HG03159 (cell line): ENCODE measurements around the gene KLHDC8B.

Experiments
- ATAC-seq: cut with Tn5 transposase; IDR thresholded peaks from one replicate; pipeline ENCODE4 v1.9.1; 2021; ENCODE audit warnings: mild to moderate bottlenecking, moderate library complexity; ENCODE audit not compliant: unreplicated experiment

The KLHDC8B gene

DNA sequence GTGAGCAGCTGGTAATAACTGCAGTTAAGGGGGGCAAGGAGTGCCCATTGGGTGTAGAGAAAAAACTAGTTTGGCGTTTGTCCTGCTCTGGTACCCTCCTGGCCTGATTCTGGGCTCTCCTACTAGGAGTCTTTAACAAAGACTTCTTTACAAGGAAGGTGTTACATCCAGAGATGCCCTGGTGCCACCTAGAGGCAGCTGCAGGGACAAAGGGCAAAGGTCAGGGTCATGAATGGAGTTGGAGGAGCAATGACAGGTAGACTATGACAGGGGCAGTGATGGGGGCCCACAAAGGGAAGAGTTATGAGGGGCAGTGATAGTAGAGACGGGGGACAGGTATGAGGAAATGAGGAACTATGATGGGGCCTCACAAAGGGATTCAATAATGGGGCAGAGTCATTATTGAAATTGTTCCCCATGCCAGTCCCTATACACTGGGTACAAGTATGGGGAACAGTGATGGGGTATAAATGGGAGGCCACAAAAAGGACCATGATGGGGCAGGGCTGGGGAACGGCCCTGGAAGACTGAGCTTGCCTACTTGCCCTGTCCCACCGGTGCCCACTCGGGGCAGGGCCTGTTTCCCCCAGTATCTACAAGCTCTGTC is 13.2 kb upstream of the KLHDC8B start:
- no peak for ATAC-seq

DNA sequence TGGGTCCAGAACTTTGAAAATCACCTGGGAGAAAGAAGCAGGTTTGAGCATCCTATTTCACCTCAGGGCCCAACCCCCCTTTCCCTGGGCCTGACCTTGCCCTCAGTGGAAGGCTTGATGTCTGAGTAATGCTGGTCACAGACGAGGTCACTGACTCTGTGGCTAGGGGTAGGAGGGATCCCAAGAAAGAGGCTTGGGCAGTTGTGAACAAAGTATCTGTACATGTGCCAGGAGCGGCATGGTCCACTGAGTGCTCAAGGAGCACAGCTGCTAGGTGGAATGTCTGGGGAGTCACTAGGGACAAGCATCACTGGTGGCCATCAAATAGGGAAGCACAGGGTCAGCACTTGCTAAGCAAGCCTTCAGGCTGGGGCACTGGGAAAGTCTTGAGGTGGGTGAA is 12.6 kb upstream of the KLHDC8B start:
- ATAC-seq = no peak

DNA sequence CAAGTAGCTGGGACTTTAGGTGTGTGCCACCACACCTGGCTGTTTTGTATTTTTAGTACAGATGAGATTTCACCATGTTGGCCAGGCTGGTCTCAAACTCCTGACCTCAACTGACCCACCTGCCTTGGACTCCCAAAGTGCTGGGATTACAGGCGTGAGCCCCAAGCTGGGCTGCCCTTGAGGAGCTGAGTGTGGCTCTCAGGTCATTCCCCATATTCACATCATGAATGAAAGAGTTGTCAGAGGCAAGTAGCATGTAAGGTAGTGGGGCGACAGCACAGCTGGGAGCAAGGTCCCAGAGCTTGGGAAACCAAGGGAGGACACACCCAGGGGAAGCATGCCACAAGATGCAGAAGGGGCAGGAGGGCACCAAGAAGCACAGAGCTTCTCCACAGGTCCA is 10.2 kb upstream of the KLHDC8B start:
- ATAC-seq = no peak

DNA sequence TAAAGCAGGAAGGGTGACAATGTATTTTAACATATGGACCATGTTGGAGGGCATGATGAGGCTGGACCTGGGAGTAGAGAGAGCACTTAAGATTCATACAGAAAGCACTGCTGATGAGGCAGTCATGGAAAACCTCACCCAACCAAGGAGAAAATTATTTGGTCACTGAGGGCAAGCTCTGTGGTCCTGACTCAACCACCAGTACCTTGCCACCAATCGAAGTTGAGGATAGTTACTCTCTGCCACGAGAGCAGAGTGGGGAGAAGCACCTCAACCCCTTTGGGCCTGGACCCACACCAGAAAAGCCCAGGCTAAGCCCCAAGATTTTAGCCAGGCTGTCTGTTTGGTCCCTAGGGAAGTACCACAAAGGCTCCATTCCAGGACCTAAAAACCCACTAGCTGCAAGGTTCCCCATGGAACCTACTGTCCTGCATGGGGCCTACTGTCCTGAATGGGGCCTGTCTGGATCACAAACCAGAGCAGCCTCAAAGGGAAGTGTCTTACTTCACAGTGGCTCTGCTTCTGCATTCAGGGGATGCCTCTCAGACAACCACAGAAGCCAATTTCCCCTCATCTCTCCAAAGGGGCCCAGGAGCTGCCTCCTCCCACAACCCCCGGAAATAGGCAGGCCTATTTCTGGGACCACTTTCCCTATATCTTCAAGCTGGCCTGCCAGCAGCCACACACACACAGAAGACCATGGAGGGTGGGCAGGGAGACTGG is 9.4 kb upstream of the KLHDC8B start:
- ATAC-seq = no peak

DNA sequence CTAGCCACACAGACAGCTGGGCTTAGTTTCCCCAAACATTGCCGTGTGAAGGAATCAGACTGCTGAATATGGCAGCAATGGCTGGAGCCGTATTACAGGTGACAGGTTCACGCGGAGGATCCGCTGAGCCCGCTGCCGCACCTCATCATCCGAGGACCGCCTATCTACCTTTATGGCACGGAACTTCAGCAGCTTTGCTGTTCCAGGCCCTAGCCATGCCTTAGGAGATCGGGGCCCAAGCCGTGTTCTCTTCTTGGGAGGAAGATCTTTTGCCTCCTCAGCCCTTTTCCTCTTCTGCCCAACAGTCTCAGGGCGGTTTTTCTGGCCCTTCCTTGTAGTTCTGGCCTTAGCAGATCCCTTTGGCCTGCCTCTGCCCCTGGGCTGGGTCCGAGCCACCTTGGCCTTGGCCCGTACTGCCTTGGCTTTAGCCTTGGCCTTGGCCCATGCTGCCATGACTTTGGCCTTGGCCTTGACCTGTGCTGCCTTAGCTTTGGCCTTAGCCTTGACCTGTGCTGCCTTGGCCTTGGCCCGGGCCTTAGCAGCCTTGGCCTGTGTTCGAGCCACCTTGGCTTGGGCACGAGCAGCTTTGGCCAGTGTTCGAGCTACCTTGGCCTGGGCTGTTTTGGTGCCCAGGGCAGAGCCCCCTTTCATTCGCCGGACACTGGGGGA is 8.5 kb upstream of the KLHDC8B start:
- no peak for ATAC-seq

DNA sequence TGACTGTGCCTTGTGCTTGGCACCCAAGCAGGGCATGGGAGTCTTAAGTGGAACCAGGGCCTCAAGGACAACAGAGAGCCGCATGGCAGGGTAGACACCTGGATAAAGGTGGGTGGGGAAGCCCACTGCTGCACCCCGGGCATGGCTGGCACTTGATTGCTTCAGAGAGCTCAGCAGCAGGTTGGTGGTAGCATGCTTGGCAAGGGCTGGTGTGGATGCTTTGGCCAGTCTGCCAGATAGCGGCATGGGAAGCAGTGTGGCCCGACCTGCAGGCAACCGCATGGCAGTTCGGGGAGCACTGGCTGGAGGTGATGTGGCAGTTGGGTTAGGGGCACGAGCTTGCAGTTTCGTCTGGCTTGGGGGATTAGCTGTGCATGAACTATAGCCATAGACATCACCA is 7.8 kb upstream of the KLHDC8B start:
- no peak for ATAC-seq

DNA sequence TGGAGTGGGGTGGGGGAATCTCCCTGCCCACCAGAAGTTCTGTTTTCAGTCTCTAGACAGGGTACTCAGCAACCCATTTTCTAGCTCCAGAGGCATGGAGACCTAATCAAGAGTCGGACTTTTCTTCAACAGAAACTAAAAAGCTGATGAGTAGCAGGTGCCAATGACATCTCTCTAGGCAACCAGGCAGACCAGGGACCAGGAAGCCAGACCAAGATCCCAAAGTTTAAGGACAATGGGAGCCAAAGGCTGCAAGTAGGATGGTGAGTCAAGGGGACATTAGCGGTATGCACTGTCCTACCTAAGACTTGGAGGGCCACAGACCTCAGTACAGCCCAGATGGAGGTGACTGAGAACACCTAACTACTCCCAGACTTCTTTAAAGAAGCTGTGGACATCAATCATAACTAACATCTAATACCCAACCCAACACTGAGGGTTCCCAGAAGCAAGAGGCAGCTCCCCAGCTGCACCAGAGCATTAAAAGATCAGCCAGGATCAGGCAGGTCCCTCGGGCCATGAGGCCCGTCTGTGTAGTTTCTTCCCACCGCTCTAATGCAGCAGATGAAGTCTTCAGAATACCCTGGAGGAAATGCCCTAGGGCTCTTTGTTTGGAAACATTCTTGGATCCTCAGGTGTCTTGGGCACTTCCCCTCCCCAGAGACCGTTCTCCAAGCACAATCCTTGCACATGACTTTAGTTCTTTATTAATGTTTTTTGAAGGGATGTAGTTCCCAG is 6.2 kb upstream of the KLHDC8B start:
- no peak for ATAC-seq

DNA sequence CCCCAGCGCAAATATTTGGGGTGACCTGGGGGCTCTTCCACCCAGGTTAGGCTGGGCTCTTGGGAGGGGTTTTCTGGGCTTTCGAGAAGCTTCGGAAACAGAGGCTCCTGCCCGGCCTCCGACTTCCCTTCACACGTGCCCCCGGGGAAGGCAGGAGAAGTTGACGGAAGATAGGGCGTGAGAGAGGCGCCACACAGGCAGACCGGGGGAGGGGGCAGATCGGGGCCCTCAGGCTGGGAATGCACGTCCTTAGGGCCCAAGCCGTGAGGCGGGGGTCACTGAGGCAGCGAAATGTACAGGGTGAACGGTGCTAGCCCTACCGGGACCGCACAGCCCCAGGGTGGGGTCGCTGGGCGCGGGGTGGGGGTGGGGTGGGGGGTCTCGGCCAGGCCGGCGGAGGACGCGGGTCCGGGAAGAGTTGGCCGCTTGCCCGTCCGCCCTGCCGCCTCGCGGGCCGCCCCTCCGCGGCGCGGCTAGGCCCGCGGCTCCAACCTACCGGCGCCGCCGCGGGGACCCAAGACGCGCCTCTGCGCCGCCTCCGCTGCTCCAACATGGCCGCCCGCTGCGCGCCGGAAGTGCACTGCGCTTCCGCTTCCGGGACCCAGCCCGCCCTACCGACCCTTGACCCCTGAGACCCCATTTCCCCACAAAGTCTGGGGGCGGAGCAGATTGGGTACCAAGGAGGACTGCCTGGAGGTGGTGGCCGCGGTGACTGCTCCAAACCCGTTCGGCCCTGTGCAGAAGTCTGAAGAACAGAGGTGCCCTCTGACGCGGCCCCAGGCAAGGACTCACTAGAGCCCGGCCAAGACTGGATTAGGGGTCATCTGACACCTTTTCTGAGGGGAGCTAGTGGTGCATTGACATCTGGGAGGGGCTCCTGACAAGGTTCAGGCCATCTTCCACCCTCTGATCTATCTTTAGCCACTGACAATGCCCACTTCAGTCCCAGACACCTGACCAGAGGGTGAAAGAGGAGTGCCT is 5.3 kb upstream of the KLHDC8B start, which contains the start of gene CCDC71:
TSS of gene CCDC71 (minus strand) at position 561 of the 981 bp plus-strand sequence. CDS start 2,123 bp downstream, outside the sequence.
- ATAC-seq = peak; percentile 66

DNA sequence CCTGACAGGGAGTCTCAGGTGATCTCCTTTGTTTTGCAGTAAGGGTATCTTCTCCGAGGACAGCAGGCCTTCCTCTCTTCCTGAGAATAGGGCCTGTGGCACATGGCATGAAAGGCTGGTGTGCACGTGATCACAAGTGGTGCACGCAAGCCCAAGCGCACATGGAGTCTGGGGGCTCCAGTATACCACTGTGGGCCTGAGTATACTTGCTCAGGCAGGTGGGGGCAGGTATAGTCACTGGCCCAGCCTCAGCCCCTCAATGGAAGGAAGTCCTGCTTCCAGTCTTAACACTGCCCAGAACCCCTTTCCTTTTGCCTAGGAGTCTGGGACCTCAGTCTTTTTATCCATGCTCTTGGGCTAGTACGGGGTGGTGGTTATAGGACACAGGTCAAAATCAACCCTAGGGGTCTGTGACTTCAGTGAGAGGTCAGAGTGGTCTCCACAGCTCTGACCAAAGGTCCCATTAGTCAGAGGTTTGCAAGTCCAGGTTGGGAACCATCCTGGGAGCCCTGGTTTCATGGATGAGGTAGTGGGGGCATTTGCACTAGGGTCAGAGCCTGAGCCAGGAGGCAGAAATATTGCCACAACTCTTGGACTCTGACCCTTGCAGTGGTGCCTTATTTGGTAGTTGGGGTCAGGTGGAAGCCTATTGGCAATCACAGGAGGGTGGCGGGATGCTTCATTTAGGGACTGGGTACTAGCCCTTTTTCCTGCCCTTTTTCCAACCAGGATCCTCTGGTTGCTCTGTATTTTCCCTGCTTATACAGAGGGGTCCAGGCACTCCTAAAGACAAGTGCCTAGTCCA is 4.4 kb upstream of the KLHDC8B start:
- ATAC-seq = no peak

DNA sequence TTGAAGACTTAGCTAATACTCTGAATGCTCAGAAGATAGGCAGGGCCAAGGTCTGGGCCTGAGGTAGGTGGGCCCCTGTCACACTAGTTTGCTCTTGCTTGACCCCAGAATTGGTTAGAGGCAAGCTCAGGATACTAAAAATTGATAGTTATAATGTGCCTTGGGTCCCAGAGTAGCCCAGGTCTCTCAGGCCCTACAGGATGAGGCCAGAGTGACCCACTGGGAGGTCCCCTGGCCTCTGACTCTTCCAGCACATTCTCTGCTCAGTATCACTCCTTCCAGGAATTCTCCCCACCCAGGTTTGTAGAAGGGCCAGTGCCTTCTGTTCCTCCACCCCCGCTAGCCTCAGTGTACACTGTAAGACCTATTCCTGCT is 667 bp upstream of the KLHDC8B start:
- no peak for ATAC-seq

DNA sequence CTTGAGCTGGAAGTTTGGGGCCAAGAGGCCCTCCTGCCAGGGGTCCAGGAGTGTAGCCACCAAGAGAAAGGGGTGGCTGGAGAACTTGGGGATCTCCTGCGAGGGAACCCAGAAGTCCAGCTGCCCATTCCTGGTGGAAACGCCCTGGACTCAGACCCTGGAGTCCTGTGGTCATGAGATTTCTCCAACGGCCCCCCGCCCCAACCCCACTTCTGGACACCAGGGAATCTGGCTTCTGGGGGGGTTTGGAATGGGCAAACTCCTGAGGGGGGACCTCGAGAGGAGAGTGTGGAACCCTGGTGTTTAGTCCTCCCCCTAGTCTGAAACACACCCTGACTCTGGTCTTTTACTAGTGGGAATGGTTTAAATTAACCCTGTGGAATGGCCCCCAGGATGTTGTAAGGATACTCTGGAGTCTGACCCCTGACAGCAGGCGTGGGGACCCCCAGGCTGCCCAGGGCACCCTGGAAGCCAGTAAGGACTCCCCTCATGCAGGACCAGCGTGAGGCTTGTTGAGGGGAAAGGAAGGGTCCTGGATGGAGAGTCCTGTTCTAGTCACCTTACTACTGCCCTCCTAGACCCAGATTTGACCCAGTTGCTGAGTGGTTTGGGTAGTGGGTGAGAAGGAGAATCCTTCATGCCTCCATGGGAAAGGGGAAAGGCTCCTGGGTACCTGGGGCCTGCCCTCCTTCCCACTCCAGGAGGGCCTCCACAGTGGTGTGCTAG is 540 bp downstream of the KLHDC8B start:
- no peak for ATAC-seq

DNA sequence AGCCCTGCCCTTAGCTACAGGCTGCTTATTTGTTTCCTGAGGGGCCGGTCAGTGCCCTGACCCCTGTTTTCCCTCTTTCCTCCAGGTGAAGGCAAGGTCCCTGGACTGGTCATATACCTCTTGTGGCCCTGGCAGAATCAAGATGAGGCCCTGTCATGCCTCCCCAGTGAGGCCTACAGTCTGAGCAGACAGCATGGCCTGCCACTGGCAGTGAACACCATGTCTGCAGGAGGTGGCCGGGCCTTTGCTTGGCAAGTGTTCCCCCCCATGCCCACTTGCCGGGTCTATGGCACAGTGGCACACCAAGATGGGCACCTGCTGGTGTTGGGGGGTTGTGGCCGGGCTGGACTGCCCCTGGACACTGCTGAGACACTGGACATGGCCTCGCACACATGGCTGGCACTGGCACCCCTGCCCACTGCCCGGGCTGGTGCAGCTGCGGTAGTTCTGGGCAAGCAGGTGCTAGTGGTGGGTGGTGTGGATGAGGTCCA is 1.2 kb downstream of the KLHDC8B start:
- no peak for ATAC-seq

DNA sequence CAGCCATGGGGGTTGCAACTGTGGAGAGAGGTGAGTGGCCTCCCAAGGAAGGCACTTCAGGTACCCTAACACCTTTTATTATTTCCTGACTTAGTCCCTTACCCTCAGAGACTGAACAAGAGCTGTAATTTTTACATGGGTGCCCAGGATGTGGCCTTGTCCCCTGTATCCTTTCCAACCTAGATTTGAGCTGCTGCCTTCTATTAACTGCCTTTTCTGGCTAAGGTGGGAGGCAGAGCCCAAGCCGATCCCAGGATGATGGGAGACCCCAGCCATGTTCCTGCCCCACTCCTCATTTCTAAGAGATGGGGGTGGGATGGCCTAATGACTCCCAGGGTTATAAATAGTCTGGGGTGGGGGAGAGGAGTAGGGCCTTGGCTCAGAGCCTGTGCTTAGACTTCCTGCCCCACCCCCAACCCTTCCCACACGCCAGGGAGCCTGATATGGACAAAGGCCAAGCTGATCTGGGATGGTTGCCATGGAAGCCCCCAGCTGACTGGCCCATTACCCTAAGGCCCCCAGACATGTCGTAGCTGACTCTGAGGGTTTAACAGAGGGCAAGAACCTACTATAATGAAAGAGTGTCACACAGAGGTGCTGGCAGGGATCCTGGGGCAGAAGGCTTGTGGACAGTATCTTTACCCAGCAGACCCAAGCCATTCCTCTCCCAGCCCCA is 1.9 kb downstream of the KLHDC8B start:
- no peak for ATAC-seq

DNA sequence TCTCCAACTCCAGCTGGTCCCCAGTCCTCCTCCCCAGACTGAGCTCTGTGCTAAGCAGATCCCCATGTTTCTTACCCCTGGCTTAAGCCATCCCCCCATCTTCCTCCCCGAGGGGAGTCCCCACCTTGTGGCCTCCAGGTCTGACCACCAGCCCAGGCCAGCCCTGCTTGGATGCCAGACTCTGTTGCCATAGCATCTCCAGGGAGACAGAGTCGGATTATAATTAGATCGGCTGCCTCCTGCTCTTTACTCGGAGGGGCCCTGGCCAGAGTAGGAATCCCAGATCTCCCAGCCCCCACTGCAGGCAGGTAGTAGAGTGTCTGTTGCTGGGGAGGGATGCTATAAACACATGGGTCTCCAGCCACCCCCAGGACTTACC is 2.4 kb downstream of the KLHDC8B start:
- ATAC-seq = no peak

DNA sequence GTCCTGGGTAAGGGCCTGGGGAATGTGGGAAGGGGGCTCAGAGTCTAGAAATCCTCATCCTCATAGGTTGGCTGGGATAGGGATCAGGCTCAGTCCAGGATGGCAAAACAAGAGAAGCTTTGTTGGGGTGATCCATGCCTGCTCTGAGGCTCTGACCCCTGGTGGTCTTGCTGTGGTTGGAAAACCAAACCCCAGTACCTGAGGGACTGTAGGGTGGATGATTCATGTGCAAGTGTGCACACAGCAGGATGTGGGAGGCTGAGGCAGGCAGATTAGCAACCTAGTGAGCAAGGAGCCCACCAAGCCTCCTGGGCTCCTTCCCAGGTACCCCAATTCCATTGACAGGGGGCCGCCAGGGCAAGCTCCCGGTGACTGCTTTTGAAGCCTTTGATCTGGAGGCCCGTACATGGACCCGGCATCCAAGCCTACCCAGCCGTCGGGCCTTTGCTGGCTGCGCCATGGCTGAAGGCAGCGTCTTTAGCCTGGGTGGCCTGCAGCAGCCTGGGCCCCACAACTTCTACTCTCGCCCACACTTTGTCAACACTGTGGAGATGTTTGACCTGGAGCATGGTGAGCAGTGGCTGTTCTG is 3.1 kb downstream of the KLHDC8B start:
- no peak for ATAC-seq

DNA sequence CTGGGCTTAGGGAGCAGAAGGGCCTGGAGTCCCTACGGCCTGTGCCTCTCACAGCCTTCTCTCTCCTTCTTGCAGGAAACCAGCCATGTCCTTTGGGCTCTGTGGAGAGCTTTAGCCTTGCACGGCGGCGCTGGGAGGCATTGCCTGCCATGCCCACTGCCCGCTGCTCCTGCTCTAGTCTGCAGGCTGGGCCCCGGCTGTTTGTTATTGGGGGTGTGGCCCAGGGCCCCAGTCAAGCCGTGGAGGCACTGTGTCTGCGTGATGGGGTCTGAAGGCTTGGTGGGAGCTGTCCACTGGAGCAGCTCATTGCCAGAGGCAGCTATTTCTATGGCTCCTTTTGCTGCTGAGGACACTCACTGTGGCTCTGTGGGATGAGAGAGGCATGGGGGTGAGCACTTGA is 4.1 kb downstream of the KLHDC8B start:
- no peak for ATAC-seq

DNA sequence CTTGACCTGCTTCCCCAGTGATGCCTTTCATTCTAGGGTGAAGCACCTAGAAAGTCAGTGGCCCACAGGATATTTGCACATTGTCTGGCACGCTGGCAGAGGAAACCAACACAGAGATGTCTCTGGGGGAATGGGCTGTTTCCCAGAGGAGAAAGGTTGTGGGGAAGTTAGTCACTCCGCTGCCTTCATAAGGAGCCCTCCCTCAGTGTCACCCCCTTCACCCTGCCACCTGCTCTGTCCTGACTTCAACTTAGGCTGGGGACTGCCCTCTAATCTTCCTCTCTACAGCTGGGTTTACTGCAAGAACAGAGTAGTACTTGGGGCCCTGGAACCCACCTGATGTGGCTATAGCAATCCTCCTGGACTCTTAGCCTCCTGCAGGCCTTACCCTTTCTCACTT is 5.7 kb downstream of the KLHDC8B start:
- ATAC-seq = no peak

DNA sequence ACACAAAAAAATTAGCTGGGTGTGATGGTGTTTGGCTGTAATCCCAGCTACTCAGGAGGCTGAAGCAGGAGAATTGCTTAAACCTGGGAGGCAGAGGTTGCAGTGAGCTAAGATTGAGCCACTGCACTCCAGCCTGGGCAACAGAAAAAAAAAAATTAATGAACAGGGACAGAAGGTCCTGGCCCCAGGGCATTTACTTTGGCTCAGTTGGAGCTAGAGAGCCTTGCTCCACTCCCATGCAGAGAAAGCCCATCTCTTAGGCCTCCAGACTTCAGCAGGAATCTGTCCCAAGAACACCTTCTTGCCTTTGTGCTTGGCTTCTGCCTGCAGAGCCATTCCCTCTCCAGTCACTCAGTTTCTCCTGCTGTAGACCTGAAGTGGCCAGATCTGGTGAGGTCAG is 8.7 kb downstream of the KLHDC8B start:
- no peak for ATAC-seq
